HepG2 (cell line): ENCODE measurements around the gene OR2L3. TPM values are rescaled to one million over a fixed set of nuclear protein-coding genes. Genes with fewer than 3 reads are reported as not detected.

Experiments
- ATAC-seq: fragments of 200-7000 bp; cut with Tn5 transposase; 3 replicates; pipeline ENCODE4 v1.9.1; 2020; ENCODE audit warnings: mild to moderate bottlenecking, moderate library complexity
- BruUV-seq: library from RNA; stranded (reverse); fragments of 400-500 nt; replicated peaks from 2 replicates; lab custom pipeline; 2021; lab: Mats Ljungman, UMichigan
- CTCF ChIA-PET: fragments of 300-600 bp; formaldehyde crosslinking; extraction: SDS; loops from one replicate; lab custom pipeline; 2021; ENCODE audit warnings: low total read pairs, inconsistent platforms, low intra/inter-chr PET ratio; lab: Yijun Ruan, JAX
- POLR2A ChIA-PET: fragments of 350-600 bp; sonication (Branson Sonifier 250); formaldehyde crosslinking; loops from one replicate; lab custom pipeline; 2020; ENCODE audit warnings: antibody characterized with exemption, inconsistent platforms; lab: Yijun Ruan, JAX
- DNase-seq: peaks from one replicate; pipeline ENCODE4 v3.0.0-alpha.2; 2015; ENCODE audit warnings: low spot score
- FAIRE-seq: peaks from 3 replicates; lab custom pipeline; 2011; peaks lifted over from hg19 to GRCh38; lab: Jason Lieb, UNC
- H2AFZ ChIP-seq: one replicate; pipeline ENCODE4 v1.6.1; 2011; ENCODE audit warnings: low read length, inconsistent platforms
- H3K27ac ChIP-seq: fragments of 300-600 bp; 3 replicates; pipeline ENCODE4 v1.8.0; 2011; ENCODE audit warnings: mixed run types, mild to moderate bottlenecking, mixed read lengths, low read length, inconsistent platforms; ENCODE audit not compliant: insufficient read depth; ENCODE audit errors: extremely low read length
- H3K27me3 ChIP-seq, 2 experiments: fragments of 200-600 bp in 1 of 2; 2 replicates in 1 of 2; 3 replicates in 1 of 2; pipeline versions ENCODE4 v1.6.0 to v1.8.0; 2011; ENCODE audit warnings: low read length in 2 of 2, mild to moderate bottlenecking in 2 of 2, moderate library complexity in 2 of 2, inconsistent platforms in 1 of 2; ENCODE audit not compliant: insufficient read depth in 2 of 2, control insufficient read depth in 1 of 2
- H3K36me3 ChIP-seq, 2 experiments: fragments of 200-600 bp in 1 of 2; replicated peaks in 1 of 2; 2 replicates in 1 of 2; 3 replicates in 1 of 2; pipeline versions ENCODE4 v1.5.1 to v1.8.0; 2011; ENCODE audit warnings: low read length in 2 of 2, inconsistent platforms in 1 of 2; ENCODE audit not compliant: insufficient read depth in 2 of 2, control insufficient read depth in 1 of 2
- H3K4me1 ChIP-seq: 2 replicates; pipeline ENCODE4 v1.5.1; 2012; ENCODE audit warnings: low read length, inconsistent platforms; ENCODE audit not compliant: insufficient read depth
- H3K4me2 ChIP-seq: 2 replicates; pipeline ENCODE4 v1.6.0; 2011; ENCODE audit warnings: low read depth, low read length, inconsistent platforms
- H3K4me3 ChIP-seq, 3 experiments: fragments of 200-600 bp in 1 of 3; sonication (generic), shearing (Covaris generic) in 1 of 3; replicated peaks in 1 of 3; 2 replicates each; pipeline ENCODE4 v1.5.1; 2011 to 2016; ENCODE audit warnings: low read length in 3 of 3, inconsistent platforms in 2 of 3, low read depth in 2 of 3, mild to moderate bottlenecking in 2 of 3, control low read depth in 1 of 3, mixed read lengths in 1 of 3; ENCODE audit not compliant: insufficient read depth in 1 of 3
- H3K79me2 ChIP-seq: one replicate; pipeline ENCODE4 v1.6.1; 2011; ENCODE audit warnings: low read length, inconsistent platforms; ENCODE audit not compliant: insufficient read depth
- H3K9ac ChIP-seq: 2 replicates; pipeline ENCODE4 v1.6.0; 2011; ENCODE audit warnings: mild to moderate bottlenecking, low read depth, low read length, inconsistent platforms; ENCODE audit not compliant: insufficient read depth
- H3K9me3 ChIP-seq: 2 replicates; pipeline ENCODE4 v1.5.1; 2012; ENCODE audit warnings: mild to moderate bottlenecking, low read length
- H4K20me1 ChIP-seq: 2 replicates; pipeline ENCODE4 v1.6.0; 2011; ENCODE audit warnings: inconsistent platforms, mild to moderate bottlenecking, low read length, moderate library complexity; ENCODE audit not compliant: insufficient read depth
- ARNT ChIP-seq: fragments of 450-650 bp; IDR thresholded peaks from 2 replicates; pipeline ENCODE4 v1.6.1; 2017
- HMGA1 ChIP-seq: sonication (generic); formaldehyde crosslinking; conservative IDR thresholded peaks from 2 replicates; pipeline ENCODE4 v1.4.0; 2020; ENCODE audit warnings: missing genetic modification reagents
- KDM3A ChIP-seq: IDR thresholded peaks from 2 replicates; pipeline ENCODE4 v1.6.1; 2018; ENCODE audit warnings: low read depth, missing compliant biosample characterization
- MED8 ChIP-seq: sonication (generic); formaldehyde crosslinking; IDR thresholded peaks from 2 replicates; pipeline ENCODE4 v1.8.1; 2023; ENCODE audit warnings: mild to moderate bottlenecking, missing genetic modification reagents; ENCODE audit not compliant: insufficient replicate concordance
- NFIB ChIP-seq: sonication (generic); formaldehyde crosslinking; IDR thresholded peaks from 2 replicates; pipeline ENCODE4 v1.9.0; 2021; ENCODE audit warnings: missing genetic modification reagents, mild to moderate bottlenecking, borderline replicate concordance
- SP1 ChIP-seq, 2 experiments: fragments of 450-650 bp in 1 of 2; sonication (generic) in 1 of 2; formaldehyde crosslinking in 1 of 2; IDR thresholded peaks; 2 replicates each; pipeline versions ENCODE4 v1.4.0 to v1.6.1; 2016 to 2020; ENCODE audit warnings: missing genetic modification reagents in 1 of 2
- SP2 ChIP-seq: sonication (generic); formaldehyde crosslinking; IDR thresholded peaks from 2 replicates; pipeline ENCODE4 v1.5.1; 2020; ENCODE audit warnings: mild to moderate bottlenecking, missing genetic modification reagents
- ZBTB7B ChIP-seq: sonication (generic); formaldehyde crosslinking; IDR thresholded peaks from 2 replicates; pipeline ENCODE4 v1.4.0; 2020; ENCODE audit warnings: missing genetic modification reagents
- ZNF589 ChIP-seq: sonication (generic); formaldehyde crosslinking; conservative IDR thresholded peaks from 2 replicates; pipeline ENCODE4 v1.8.0; 2022; ENCODE audit warnings: mild to moderate bottlenecking, moderate library complexity, missing genetic modification reagents
- ZNF619 ChIP-seq: sonication (generic); formaldehyde crosslinking; IDR thresholded peaks from 2 replicates; pipeline ENCODE4 v1.4.0; 2020; ENCODE audit warnings: mild to moderate bottlenecking, missing genetic modification reagents
- WGBS: methylation state at CpG from one replicate; pipeline ENCODE4 v1.1.6; 2017; ENCODE audit warnings: low lambda C conversion rate; 5-methylcytosine and 5-hydroxymethylcytosine counted together
- in situ Hi-C: cut with HindIII; loops from 2 replicates; pipeline ENCODE4 v1.10.0; 2017; ENCODE audit warnings: low pct_unique_long_range_greater_than_20kb; ENCODE audit not compliant: extremely low pct_ligation_motif_present
- intact Hi-C: fragments of 100-400 bp; cut with micrococcal nuclease; formaldehyde crosslinking; loops from one replicate; pipeline ENCODE4 v1.10.0; 2022; ENCODE audit not compliant: unreplicated experiment
- polyA plus RNA-seq, 8 experiments: library from polyadenylated mRNA; depleted of rRNA in 3 of 8; stranded (reverse) in 7 of 8; unstranded in 1 of 8; fragments of >200 nt; fragmentation: Illumina TruSeq in 4 of 8; extraction: Trizol in 4 of 8; gene quantifications; 2 replicates each; pipeline versions ENCODE4 v1.2.1 to v1.2.3, GENCODE V29; 2011 to 2016; ENCODE audit warnings: low read depth in 4 of 8, missing spikeins in 1 of 8, mixed read lengths in 1 of 8; ENCODE audit not compliant: insufficient read depth in 1 of 8
- total RNA-seq, 5 experiments: library from RNA; depleted of rRNA; stranded (reverse); fragments of >200 nt; fragmentation: Illumina TruSeq; extraction: Trizol; gene quantifications; 2 replicates each; pipeline ENCODE4 v1.2.3, GENCODE V29; 2016; ENCODE audit warnings: low read depth in 1 of 5
- TF ChIP-seq, protein P1 (sequence below): IDR thresholded peaks from 2 replicates; pipeline ENCODE4 v1.6.1; 2018; ENCODE audit warnings: missing genetic modification reagents
- TF ChIP-seq, protein P2 (sequence below): sonication (generic); formaldehyde crosslinking; IDR thresholded peaks from 2 replicates; pipeline ENCODE4 v1.4.0; 2020; ENCODE audit warnings: missing genetic modification reagents
- TF ChIP-seq, protein P3 (sequence below): IDR thresholded peaks from 2 replicates; pipeline ENCODE4 v1.6.1; 2016
- TF ChIP-seq, protein P4 (sequence below): sonication (generic); formaldehyde crosslinking; conservative IDR thresholded peaks from 2 replicates; pipeline ENCODE4 v1.4.0; 2020; ENCODE audit warnings: missing genetic modification reagents

Gene OR2L3
- total and polyA plus RNA-seq, 2 of the 13 experiments (the other 11 are each of a cell fraction or from before 2014, with no cell fraction given) = not detected

DNA sequence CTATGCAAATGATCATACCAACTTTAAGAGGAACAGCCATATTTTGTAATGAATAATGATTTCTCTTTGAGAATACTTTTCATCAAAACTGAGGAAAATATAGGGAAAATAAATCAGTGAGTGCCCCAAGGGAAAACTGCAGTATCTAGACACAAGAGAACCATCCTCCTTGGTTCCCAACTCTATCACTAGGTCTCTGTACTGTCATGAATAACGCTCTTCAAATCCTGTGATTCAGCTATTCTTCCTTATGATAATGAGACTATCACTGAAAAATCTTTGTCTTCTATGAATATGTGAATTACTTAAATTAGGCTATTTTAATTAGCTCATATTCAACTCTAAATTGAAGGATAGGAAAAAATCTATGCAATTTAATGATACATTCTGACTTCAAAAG lies 30.8 kb upstream of the OR2L3 start:
- Histone ChIP-seq H3K4me1 (no peaks in the 10 kb centered on the region), H3K9me3 (peaks cover 84% of the 10 kb centered on the region), H3K27me3 (no peaks in the 10 kb centered on the region), H3K27ac (no peak overlapping the region), H3K36me3 (no peaks in the 10 kb centered on the region), H3K79me2 (no peaks in the 10 kb centered on the region), H2AFZ (no peak overlapping the region), H3K4me2 (no peak overlapping the region), H4K20me1 (no peaks in the 10 kb centered on the region), H3K4me3 (no peak overlapping the region), H3K9ac (no peak overlapping the region)
- ChIA-PET POLR2A (no interaction called here), CTCF (no interaction called here)
- ATAC-seq (no peak), FAIRE-seq (no peak), DNase-seq (no peak)
- TF ChIP-seq ARNT (no peak), NFIB (no peak), ZBTB7B (CRISPR knock-in tag) (no peak), ZNF619 (no peak), KDM3A (CRISPR knock-in tag) (no peak), ZNF589 (CRISPR knock-in tag) (no peak), HMGA1 (CRISPR knock-in tag) (no peak), SP2 (CRISPR knock-in tag) (no peak), SP1 (IDR thresholded peaks at IDR 0.05) (no peak), SP1 (CRISPR knock-in tag; IDR thresholded peaks at IDR 0.05) (no peak), MED8 (no peak)
- TF ChIP-seq, protein P1, sequence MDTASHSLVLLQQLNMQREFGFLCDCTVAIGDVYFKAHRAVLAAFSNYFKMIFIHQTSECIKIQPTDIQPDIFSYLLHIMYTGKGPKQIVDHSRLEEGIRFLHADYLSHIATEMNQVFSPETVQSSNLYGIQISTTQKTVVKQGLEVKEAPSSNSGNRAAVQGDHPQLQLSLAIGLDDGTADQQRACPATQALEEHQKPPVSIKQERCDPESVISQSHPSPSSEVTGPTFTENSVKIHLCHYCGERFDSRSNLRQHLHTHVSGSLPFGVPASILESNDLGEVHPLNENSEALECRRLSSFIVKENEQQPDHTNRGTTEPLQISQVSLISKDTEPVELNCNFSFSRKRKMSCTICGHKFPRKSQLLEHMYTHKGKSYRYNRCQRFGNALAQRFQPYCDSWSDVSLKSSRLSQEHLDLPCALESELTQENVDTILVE (CRISPR knock-in tag) = no peak
- TF ChIP-seq, protein P2, sequence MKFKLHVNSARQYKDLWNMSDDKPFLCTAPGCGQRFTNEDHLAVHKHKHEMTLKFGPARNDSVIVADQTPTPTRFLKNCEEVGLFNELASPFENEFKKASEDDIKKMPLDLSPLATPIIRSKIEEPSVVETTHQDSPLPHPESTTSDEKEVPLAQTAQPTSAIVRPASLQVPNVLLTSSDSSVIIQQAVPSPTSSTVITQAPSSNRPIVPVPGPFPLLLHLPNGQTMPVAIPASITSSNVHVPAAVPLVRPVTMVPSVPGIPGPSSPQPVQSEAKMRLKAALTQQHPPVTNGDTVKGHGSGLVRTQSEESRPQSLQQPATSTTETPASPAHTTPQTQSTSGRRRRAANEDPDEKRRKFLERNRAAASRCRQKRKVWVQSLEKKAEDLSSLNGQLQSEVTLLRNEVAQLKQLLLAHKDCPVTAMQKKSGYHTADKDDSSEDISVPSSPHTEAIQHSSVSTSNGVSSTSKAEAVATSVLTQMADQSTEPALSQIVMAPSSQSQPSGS (CRISPR knock-in tag) = no peak
- TF ChIP-seq, protein P3, sequence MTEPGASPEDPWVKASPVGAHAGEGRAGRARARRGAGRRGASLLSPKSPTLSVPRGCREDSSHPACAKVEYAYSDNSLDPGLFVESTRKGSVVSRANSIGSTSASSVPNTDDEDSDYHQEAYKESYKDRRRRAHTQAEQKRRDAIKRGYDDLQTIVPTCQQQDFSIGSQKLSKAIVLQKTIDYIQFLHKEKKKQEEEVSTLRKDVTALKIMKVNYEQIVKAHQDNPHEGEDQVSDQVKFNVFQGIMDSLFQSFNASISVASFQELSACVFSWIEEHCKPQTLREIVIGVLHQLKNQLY (CRISPR knock-in tag) = no peak
- TF ChIP-seq, protein P4, sequence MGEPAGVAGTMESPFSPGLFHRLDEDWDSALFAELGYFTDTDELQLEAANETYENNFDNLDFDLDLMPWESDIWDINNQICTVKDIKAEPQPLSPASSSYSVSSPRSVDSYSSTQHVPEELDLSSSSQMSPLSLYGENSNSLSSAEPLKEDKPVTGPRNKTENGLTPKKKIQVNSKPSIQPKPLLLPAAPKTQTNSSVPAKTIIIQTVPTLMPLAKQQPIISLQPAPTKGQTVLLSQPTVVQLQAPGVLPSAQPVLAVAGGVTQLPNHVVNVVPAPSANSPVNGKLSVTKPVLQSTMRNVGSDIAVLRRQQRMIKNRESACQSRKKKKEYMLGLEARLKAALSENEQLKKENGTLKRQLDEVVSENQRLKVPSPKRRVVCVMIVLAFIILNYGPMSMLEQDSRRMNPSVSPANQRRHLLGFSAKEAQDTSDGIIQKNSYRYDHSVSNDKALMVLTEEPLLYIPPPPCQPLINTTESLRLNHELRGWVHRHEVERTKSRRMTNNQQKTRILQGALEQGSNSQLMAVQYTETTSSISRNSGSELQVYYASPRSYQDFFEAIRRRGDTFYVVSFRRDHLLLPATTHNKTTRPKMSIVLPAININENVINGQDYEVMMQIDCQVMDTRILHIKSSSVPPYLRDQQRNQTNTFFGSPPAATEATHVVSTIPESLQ = no peak
- intact Hi-C loops = no loop called here
- no TSS peak for BruUV-seq
- WGBS = 0% methylated on average over 1 of the region's 1 CpG
- in situ Hi-C loops = no loop called here
